Stimulated activated CD4-positive, alpha-beta T cell treated with anti-CD3 and anti-CD28 coated beads, Interleukin-2, amount 100 ng/mL, for 4 hours (primary cell): ENCODE results near the gene MUC20.
"Not testable (repeated sequence)": the region's sequence is repeated elsewhere in the genome, so short reads cannot be mapped to it uniquely, and the experiment has no call there.

Experiments used
- DNase-seq: peaks from one replicate; pipeline ENCODE4 v3.0.0-alpha.2; 2020; ENCODE audit warnings: low read depth

The MUC20 gene

DNA sequence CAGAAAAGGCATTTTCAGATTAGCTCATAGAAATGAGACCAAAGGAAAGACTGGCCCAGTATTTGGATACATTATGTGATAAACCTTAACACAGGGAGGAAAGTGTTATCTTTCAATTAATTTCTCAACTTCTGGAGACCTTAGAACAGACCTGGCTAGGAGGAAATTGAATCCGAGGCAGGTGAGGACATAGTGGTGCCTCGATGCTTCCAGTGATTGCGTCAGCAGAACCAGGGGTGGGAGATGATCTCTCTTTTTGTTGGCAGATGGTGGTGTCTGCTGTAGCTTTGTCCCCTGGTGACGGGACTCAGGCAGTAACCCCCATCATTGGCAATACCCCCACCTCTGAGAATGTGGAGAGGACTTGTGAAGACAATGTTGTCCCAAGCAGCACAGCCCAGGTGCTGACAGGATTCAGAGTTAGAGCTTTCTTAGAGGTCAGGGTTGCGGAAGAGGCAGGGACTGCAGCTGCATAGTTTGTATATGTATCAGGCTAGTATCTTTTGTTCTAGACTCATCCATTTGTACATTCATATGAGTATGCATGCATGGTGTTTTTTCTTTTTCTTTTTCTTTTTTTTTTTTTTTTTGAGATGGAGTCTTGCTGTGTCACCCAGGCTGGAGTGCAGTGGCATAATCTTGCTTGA lies 27.9 kb upstream of the MUC20 start:
- DNase-seq: no peak

DNA sequence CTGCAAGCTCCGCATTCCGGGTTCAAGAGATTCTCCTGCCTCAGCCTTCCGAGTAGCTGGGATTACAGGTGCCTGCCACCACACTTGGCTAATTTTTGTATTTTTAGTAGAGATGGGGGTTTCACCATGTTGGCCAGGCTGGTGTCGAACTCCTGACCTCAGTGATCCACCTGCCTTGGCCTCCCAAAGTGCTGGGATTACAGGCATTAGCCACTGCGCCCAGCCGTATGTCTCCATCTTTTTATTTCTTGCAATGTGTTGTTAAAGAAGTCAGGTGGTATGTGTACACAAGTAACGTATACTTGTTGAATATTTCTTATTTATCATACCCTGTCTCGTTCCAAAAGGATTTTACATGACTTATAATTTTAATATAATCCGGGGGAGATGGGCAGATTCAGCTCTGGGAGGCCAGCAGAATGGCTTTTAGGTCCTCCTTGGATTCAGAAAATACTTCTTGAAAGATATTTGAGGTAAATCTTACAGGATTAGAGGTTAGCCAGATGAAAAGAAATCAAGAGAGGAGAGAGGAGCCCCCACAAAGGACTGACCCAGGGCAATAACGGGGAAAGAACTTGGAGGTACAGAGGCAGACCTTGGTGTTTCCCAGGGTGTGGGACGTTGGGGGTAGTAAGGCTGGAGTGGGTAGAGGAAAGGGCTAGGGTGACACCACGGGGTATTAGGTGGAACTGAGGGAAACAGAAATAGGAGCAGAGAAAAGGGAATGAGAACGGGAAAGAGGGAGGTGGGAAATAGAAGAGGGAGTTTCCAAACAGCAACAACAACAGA lies 27.2 kb upstream of the MUC20 start:
- DNase-seq: no peak

DNA sequence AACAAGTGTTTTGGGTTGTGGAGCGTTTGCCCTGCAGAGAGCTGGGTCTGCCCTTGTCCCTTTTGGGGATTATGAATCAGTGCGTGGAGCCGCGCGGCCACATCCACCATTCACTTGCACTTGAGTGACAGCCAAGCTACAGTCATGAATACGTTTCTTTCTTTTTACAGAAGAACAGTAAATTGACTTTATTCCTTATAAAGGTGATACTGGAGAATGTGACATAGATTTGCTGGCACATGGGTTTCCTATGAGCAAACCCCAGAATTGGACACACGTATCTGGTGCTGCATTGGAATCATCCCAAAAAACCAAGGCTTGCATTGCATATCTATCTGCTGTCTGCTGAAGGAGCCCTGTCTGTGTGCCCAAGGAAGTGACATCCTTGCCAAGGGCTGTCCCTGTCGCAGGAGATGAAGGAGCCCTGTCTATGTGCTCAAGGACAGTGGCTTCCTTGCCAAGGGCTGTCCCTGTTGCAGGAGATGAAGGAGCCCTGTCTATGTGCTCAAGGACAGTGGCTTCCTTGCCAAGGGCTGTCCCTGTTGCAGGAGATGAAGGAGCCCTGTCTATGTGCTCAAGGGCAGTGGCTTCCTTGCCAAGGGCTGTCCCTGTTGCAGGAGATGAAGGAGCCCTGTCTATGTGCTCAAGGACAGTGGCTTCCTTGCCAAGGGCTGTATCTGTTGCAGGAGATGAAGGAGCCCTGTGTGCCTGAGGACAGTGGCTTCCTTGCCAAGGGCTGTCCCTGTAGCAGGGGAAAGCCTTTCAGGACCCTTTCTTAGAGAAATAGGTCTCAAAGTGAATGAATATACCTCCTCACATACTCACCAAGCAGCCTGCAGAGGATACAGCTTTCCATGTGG lies 26.3 kb upstream of the MUC20 start:
- DNase-seq: not testable (repeated sequence)

DNA sequence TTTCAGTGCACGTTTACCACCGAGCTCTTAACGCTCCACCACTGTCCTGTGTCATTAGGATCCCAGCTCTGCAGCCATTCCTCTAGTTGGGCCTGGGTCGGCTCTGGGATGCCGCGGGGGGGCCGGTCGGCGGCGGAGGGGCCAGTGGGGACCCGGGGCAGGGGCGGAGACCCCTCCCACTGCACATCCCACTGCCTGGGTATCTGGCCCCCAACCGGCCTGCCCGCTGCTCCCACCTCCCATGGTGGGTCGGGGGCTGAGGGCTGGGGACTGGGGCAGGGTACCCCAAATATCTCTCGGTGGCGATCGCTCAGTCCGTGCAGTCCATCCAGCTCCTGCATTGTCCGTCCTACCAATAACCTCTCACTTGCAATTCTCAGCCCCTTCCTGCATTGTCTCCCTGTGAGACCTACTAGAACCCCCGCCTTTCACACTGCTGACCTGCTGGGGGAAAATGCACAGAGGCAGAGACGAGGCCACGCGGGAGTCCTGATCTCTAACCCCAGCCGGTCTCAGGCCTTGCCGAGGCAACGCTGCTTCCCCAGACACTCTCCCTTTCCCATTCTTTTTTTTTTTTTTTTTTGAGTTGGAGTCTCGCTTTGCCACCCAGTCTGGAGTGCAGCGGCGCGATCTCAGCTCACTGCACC lies 24.0 kb upstream of the MUC20 start:
- no peak for DNase-seq

DNA sequence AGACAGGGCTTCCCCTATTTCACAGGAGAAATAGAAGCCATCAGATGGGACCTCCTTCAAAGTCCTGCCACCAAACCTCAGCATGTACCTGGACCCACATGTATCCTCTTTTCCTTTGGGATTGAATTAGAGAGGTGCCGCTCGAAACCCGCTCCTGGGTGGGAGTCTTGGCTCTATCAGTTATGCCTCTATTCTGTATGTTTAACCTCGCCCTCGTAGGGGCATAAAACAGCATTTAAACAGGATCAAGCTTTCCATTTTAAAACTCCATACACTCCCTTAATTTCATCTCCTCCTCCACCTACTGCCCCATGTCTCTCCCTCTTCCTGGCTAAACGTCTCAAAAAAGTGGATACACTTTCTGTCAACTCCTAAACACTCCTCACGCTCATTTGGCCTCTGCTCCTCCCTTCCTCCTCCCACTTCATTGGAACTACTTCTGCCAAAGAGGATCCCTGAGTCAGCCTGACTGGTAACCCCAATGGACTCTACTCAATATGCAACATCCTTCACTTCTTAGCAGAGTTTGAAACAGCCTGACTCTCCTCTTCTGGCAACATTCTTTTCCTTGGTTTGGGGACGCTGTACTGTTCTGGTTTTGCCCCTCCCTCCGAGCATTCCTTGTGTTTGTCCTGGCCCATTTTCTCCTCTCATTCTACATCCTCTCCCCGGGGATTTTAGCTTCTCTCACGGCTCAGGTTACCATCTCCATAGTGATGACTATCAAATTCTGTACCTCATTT lies 23.0 kb upstream of the MUC20 start:
- no peak for DNase-seq

DNA sequence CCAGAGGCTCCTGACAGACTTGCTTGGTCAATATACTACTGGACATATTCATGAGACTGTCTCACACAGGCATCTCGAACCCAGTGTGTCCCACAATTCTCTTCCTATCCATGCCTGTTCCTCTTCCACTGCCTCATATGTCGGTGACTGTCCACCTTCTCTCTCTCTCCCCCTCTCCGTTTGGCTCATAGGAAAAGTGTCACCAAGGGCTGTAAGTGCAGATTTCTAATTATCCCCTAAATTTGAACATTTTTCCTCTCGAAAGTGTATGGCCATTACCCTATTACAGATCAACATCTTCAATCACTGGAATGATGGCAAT lies 22.5 kb upstream of the MUC20 start:
- no peak for DNase-seq

DNA sequence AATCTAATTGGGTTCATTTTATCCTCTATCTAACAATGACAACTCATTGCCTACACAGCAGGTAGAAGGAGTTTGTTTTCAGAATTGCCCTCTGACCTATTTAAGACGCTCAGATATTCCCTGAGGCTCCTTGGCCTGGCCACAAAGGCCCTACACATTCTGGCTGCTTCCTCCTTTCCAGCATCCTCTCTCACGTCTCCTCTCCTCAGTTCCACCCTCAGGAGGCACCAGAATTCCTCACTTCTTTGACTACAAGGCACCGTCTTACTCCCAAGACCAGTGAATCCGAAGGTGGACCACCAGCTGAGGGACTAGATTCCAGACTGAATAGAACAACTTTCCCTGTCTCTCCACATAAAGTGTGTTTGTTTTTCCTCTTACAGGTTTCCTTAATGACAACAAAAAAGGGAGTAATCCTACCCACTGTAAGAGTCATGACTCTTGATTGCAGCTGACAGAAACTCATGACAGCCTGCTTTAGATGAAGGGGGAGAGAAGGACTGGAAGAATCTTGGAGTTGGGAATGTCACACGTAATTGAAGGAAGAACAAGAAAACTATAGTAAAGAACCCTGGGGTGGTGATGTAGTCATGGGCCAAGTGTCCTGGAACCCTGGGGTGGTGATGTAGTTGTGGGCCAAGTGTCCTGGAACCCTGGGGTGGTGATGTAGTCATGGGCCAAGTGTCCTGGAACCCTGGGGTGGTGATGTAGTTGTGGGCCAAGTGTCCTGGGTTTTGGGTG lies 22.0 kb upstream of the MUC20 start:
- DNase-seq: no peak

DNA sequence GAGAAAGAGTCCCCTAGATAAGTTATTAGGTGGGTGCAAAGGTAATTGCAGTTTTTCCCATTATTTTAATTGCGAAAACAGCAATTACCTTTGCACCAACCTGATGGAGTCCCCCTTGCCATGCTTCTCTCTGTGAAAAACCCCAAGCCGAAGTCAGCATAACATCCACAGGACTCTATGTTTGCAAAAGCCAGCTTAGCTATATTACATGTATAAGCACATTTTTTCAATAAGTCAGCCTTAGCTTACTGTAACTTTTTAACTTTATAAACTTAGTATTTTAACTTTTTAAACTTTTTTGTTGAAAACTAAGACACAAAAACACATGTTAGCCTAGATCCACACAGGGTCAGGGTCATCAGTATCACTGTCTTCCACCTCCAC lies 21.4 kb upstream of the MUC20 start:
- DNase-seq: no peak

DNA sequence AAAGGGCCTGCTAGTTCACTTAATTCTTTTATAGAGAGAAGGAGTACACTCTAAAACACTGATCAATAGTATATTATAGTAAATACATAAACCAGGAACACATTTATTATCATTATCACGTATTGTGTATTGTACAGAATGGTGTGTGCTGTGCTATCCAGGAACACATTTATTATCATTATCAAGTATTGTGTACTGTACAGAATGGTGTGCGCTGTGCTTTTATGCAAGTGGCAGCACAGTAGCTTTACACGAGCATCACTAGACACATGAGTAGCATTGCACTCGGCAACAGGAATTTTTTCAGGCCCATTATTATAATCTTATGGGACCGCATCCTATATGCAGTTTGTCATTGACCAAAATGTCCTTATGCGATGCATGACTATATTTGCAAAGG lies 20.9 kb upstream of the MUC20 start:
- no peak for DNase-seq

DNA sequence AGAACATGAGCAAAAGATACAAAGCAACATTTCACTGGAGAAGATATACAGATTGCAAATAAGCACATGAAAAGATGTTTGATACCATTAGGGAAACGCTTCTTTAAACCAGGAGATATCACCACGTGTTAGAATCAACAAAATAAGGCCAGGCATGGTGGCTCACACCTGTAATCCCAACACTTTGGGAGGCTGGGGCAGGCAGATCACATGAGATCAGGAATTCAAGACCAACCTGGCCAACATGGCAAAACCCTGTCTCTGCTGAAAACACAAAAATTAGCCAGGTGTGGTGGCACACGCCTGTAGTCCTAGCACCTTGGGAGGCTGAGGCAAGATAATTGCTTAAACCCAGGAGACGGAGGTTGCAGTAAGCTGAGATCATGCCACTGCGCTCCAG lies 20.5 kb upstream of the MUC20 start:
- DNase-seq: no peak

DNA sequence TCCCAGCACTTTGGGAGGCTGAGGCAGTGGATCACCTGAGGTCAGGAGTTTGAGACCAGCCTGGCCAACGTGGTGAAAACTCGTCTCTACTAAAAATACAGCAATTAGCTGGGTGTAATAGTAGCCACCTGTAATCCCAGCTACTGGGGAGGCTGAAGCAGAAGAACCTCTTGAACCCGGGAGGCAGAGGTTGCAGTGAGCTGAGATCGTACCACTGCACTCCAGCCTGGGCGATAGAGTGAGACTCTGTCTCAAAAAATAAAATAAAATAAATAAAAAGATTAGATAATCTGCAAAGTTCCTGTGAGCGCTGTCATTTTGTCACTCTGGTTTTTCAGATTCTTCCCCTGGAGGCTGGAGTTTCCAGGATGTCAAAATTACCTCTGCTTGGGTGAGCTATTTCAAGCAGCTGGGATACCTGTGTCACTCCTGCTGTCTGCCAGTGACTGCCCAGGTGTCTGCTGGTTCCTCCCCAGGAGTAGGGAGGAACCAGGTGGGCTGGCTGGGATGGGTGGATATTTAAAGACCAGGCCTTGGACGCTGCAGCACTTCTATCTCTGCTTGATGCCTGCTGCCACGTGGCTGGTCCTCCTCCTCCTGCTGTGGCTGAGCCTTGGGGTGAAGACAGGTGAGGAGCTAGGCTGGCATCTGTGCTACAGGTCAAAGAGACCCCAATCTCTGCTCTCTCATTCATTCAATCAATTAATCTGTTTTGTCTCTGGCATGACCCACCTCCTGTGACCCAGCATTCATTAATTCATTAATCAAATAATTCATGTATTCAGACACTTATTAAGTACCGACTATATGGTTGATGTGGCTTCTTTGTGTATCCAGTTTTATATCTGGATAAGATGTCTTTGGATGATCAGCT lies 19.5 kb upstream of the MUC20 start:
- DNase-seq: no peak

DNA sequence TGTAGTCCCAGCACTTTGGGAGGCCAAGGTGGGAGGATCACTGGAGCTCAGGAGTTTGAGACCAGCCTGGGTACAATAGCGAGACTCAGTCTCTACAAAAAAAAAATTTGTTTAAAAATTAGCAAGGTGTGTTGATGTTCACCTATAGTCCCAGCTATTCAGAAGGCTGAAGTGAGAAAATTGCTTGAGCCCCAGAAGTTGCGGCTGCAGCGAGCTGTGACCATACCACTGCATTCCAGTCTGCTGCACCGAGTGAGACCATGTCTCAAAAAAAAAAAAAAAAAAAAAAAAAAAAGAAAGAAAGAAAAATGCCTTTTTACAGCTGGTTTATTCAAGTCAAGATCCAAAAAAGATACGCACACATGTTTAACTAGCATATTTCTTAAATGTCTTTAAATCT lies 17.0 kb upstream of the MUC20 start:
- no peak for DNase-seq

DNA sequence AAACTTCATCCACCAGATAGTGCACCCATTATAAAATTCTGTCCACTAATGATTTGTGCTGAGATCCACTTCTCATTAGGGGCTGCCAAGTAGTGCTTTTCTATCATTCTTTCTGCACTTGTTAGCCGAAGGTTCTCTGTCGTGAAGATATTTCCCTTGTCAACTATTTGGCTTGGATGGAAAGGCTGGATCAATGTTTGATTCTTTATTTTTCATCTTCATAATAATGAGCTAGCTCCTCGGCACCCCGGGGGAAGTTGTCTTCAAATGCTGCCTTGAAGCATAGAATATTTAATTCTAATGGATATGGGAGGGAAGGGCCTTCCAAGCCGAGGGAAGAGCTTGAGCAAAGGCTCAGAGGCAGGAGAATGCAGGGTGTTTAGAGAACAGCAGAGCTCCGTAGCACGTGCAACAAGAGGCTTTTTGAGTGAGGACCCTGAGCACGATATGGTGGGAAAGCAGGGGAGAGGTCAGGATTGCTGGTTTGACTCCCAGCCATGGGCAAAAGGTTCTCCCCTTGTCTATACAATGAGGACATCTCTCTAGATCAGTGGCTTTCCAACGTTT lies 16.3 kb upstream of the MUC20 start:
- DNase-seq: no peak

DNA sequence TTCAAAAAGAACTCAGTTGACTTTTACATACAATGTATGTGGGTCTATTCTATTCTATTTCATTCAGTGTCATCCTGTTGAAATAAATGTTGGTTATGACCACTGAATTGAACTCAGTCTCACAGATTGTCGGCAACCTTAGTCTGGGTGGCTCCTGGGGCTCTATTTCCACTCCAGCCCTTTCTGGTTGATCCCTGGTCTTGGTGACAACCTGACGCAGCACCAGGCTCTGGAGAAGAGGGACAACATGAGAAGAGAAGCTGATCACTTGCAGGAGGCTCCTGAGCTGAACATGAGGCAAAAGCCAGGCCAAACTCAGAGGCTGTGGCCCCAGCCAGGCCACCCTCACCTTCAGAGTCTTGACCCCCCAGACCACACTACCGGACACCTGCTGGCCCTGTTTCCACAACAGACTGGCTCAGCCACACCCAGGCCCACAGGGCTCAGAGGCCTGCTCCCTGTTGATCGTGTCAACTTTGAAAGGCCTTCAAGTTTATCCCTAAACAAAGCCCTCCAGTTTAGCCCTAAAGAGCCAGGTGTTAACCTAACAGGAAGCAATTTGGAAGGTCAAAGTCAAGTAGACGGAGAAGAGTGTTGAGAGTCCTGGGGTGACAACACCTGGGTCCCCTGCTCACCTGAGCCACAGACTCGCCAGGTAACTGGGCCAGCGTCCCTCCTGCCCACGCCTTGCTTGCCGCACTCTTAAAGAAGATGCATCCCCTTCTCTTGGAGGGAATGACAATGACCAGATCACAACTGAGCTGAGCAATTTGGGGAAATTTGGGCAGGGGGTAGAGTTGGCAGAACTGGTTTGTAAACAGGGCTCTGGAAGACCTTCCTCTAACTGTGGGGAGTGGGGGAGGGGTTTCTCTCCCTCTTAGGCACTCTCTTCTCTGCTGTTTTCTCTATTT lies 15.4 kb upstream of the MUC20 start:
- DNase-seq: no peak

DNA sequence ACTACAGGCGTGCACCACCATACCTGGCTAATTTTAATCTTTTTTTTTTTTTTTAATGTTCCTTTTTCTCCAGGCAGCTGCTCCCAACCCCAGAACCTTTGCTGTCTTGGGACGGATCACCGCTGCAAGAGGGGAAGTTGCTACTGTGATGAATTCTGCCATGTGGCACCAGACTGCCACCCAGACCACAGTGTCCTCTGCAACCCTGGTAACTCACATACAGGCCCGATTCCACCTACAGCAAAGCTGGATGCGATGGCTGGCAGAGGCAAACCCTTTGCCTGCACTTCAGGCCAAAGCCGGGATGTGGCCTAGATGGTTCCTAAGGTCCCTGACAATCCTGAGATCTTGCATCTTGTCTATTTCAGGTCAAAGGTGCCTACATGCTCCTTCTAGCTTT lies 12.7 kb upstream of the MUC20 start:
- DNase-seq: no peak

DNA sequence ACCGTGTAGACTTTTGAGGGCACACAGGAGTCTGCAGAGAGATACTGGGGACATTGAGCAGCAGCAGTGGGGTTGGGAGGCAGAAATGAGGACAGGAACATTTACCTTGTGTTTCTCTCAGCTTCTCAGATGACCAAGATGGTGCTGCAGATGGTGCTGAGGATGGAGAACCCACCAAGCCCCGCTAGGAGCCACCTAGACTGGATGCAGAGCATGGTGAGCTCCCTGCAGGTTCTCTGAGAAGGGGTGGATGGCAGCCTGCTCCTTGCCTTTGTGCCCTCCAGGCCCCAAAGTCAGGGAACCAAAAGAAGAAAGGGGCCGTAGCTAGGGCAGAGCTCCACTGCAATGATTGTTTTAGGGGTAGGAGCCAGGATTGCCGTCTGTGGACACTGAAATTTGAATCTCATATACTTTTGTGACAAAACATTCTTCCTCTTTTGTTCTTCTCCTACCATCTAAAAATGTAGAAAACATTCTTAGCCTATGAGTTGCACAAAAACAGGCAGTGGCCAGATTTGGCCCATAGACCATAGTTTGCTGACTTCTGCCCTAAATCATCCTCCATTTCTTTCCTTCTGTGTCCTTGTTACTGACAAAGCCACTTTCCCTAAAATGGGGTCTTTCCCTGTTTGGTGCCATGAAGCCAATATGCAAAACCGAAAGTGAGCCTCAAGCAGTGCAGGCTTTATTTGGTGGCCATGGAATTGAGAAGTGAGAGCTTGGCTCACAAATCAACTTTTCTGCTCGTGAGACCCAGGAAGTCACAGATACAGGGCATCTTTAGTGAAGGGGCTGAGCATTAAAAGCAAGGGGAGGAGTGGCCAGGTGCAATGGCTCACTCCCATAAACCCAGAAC lies 11.9 kb upstream of the MUC20 start:
- DNase-seq: no peak

DNA sequence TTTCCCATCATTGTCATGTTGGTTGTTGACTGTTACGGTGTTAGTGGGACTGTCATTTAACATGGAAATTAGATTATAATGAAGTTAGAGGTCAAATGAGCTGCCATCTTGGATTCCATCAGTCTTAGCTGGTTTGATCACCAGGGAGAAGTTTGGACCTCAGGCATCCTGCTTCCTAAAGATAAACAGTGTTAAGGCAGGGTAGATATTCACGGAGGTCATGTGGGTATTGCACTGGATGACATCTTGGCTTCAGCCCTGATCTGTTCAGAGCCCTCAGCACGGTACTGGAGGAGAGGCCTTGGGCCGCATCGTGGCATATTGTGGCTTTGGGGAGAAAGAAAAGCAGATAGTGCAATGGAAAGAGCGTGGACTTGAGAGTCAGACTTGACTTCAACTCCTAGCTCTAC lies 11.1 kb upstream of the MUC20 start:
- no peak for DNase-seq
